IMR-90 (cell line): ENCODE measurements around the gene ABCC3. TPM values are rescaled to one million over a fixed set of nuclear protein-coding genes. Genes with fewer than 3 reads are reported as not detected.

Experiments used
- ATAC-seq: fragments of 200-7000 bp; cut with Tn5 transposase; 2 replicates; pipeline ENCODE4 v1.9.1; 2020; ENCODE audit warnings: low read depth, mild to moderate bottlenecking, moderate library complexity
- BruUV-seq: library from RNA; stranded (reverse); fragments of 400-500 nt; replicated peaks from 2 replicates; lab custom pipeline; 2021; lab: Mats Ljungman, UMichigan
- CTCF ChIA-PET: fragments of 300-600 bp; formaldehyde crosslinking; extraction: SDS; loops from one replicate; lab custom pipeline; 2021; ENCODE audit warnings: antibody characterized with exemption; lab: Yijun Ruan, JAX
- POLR2A ChIA-PET: fragments of 300-600 bp; sonication (Branson Sonifier 250); formaldehyde crosslinking; loops from one replicate; lab custom pipeline; 2022; ENCODE audit warnings: antibody characterized with exemption; ENCODE audit not compliant: unreplicated experiment; lab: Charles Lee
- DNase-seq: peaks from one replicate; pipeline ENCODE4 v3.0.0; 2013
- H2AFZ ChIP-seq: replicated peaks from 2 replicates; pipeline ENCODE3; 2013; ENCODE audit warnings: low read length, mild to moderate bottlenecking; ENCODE audit not compliant: poor library complexity
- H2AK5ac ChIP-seq: 2 replicates; pipeline ENCODE4 v1.6.1; 2013; ENCODE audit warnings: low read depth, low read length, inconsistent platforms
- H2AK9ac ChIP-seq: replicated peaks from 2 replicates; pipeline ENCODE3; 2013; ENCODE audit warnings: mild to moderate bottlenecking, low read depth, low read length, moderate library complexity; ENCODE audit not compliant: poor library complexity
- H2BK120ac ChIP-seq: 2 replicates; pipeline ENCODE4 v1.6.1; 2013; ENCODE audit warnings: low read depth, low read length, inconsistent platforms
- H2BK15ac ChIP-seq: 3 replicates; pipeline ENCODE4 v1.6.1; 2013; ENCODE audit warnings: low read depth, low read length, inconsistent platforms
- H2BK20ac ChIP-seq: 2 replicates; pipeline ENCODE4 v1.6.1; 2013; ENCODE audit warnings: low read depth, mild to moderate bottlenecking, inconsistent platforms, low read length, moderate library complexity
- H2BK5ac ChIP-seq: 2 replicates; pipeline ENCODE4 v1.6.1; 2013; ENCODE audit warnings: mild to moderate bottlenecking, low read depth, low read length, inconsistent platforms; ENCODE audit not compliant: poor library complexity, severe bottlenecking
- H3K14ac ChIP-seq: replicated peaks from 2 replicates; pipeline ENCODE4 v1.6.1; 2013; ENCODE audit warnings: low read depth, low read length, inconsistent platforms
- H3K18ac ChIP-seq: 2 replicates; pipeline ENCODE4 v1.6.1; 2013; ENCODE audit warnings: low read depth, low read length, control low read depth
- H3K23ac ChIP-seq: 2 replicates; pipeline ENCODE4 v1.6.1; 2013; ENCODE audit warnings: low read depth, low read length, inconsistent platforms
- H3K27ac ChIP-seq: 2 replicates; pipeline ENCODE4 v1.5.1; 2013; ENCODE audit warnings: mild to moderate bottlenecking, control low read depth, low read length; ENCODE audit not compliant: insufficient read depth
- H3K27me3 ChIP-seq: 2 replicates; pipeline ENCODE4 v1.6.1; 2013; ENCODE audit warnings: low read length; ENCODE audit not compliant: control insufficient read depth, insufficient read depth
- H3K36me3 ChIP-seq: 2 replicates; pipeline ENCODE4 v1.6.1; 2013; ENCODE audit warnings: low read length, mixed read lengths; ENCODE audit not compliant: control insufficient read depth, insufficient read depth
- H3K4ac ChIP-seq: 2 replicates; pipeline ENCODE4 v1.6.1; 2013; ENCODE audit warnings: low read depth, low read length, inconsistent platforms
- H3K4me1 ChIP-seq: 2 replicates; pipeline ENCODE4 v1.6.1; 2013; ENCODE audit warnings: low read length, mixed read lengths; ENCODE audit not compliant: control insufficient read depth, insufficient read depth
- H3K4me2 ChIP-seq: 2 replicates; pipeline ENCODE4 v1.6.1; 2013; ENCODE audit warnings: low read depth, mild to moderate bottlenecking, control low read depth, low read length, moderate library complexity
- H3K4me3 ChIP-seq: 2 replicates; pipeline ENCODE4 v1.5.1; 2013; ENCODE audit warnings: low read depth, mild to moderate bottlenecking, control low read depth, low read length, moderate library complexity; ENCODE audit not compliant: insufficient read depth
- H3K56ac ChIP-seq: 2 replicates; pipeline ENCODE4 v1.6.1; 2013; ENCODE audit warnings: low read length, inconsistent platforms; ENCODE audit not compliant: insufficient read depth; ENCODE audit errors: extremely low read depth
- H3K79me1 ChIP-seq, 2 experiments: 2 replicates each; pipeline ENCODE4 v1.6.1; 2013; ENCODE audit warnings: low read length in 2 of 2, inconsistent platforms in 1 of 2, low read depth in 1 of 2
- H3K9ac ChIP-seq: 2 replicates; pipeline ENCODE4 v1.6.1; 2013; ENCODE audit warnings: low read depth, low read length, control low read depth
- H3K9me1 ChIP-seq: 2 replicates; pipeline ENCODE4 v1.6.1; 2013; ENCODE audit warnings: low read length, inconsistent platforms; ENCODE audit not compliant: insufficient read depth
- H3K9me3 ChIP-seq: 2 replicates; pipeline ENCODE4 v1.6.1; 2013; ENCODE audit warnings: low read length; ENCODE audit not compliant: control insufficient read depth, insufficient read depth
- H4K20me1 ChIP-seq: 2 replicates; pipeline ENCODE4 v1.6.1; 2013; ENCODE audit warnings: low read length, inconsistent platforms; ENCODE audit not compliant: insufficient read depth
- H4K5ac ChIP-seq: 2 replicates; pipeline ENCODE4 v1.6.1; 2013; ENCODE audit warnings: mild to moderate bottlenecking, low read depth, low read length, control low read depth
- H4K8ac ChIP-seq, 2 experiments: 2 replicates each; pipeline ENCODE4 v1.6.1; 2013; ENCODE audit warnings: low read depth in 2 of 2, low read length in 2 of 2, control low read depth in 1 of 2, inconsistent platforms in 1 of 2
- H4K91ac ChIP-seq: 2 replicates; pipeline ENCODE4 v1.6.1; 2013; ENCODE audit warnings: low read depth, low read length, inconsistent platforms; ENCODE audit not compliant: insufficient read depth
- BHLHE40 ChIP-seq: fragments of 150-350 bp; IDR thresholded peaks from 2 replicates; pipeline ENCODE4 v1.6.1; 2016; ENCODE audit warnings: mild to moderate bottlenecking, low read depth, low read length
- CEBPB ChIP-seq: IDR thresholded peaks from 2 replicates; pipeline ENCODE4 v1.6.1; 2012; ENCODE audit warnings: low read depth, low read length, improper control_type of control experiment
- CHD1 ChIP-seq: IDR thresholded peaks from 2 replicates; pipeline ENCODE4 v1.6.1; 2012; ENCODE audit warnings: low read depth, low read length, improper control_type of control experiment
- FOS ChIP-seq: fragments of 150-350 bp; IDR thresholded peaks from 2 replicates; pipeline ENCODE4 v1.6.1; 2016; ENCODE audit warnings: low read depth, low read length
- MAFK ChIP-seq: IDR thresholded peaks from 2 replicates; pipeline ENCODE4 v1.6.1; 2012; ENCODE audit warnings: low read depth, low read length, improper control_type of control experiment
- MAZ ChIP-seq: IDR thresholded peaks from 2 replicates; pipeline ENCODE4 v1.6.1; 2012; ENCODE audit warnings: low read depth, mild to moderate bottlenecking, low read length, improper control_type of control experiment, moderate library complexity, borderline replicate concordance
- MXI1 ChIP-seq: IDR thresholded peaks from 2 replicates; pipeline ENCODE4 v1.6.1; 2012; ENCODE audit warnings: low read depth, mild to moderate bottlenecking, low read length, moderate library complexity, borderline replicate concordance
- NFE2L2 ChIP-seq: fragments of 150-350 bp; IDR thresholded peaks from 2 replicates; pipeline ENCODE4 v1.6.1; 2016; ENCODE audit warnings: low read depth, mild to moderate bottlenecking, low read length
- POLR2A ChIP-seq: IDR thresholded peaks from 2 replicates; pipeline ENCODE4 v1.6.1; 2012; ENCODE audit warnings: mild to moderate bottlenecking, low read depth, low read length
- RAD21 ChIP-seq: IDR thresholded peaks from 2 replicates; pipeline ENCODE4 v1.6.1; 2012; ENCODE audit warnings: low read length, improper control_type of control experiment
- RCOR1 ChIP-seq: IDR thresholded peaks from 2 replicates; pipeline ENCODE4 v1.6.1; 2012; ENCODE audit warnings: mild to moderate bottlenecking, low read length, improper control_type of control experiment; ENCODE audit not compliant: insufficient replicate concordance
- RFX5 ChIP-seq: IDR thresholded peaks from 2 replicates; pipeline ENCODE4 v1.8.0; 2012; ENCODE audit warnings: low read depth, mild to moderate bottlenecking, low read length, moderate library complexity
- SMC3 ChIP-seq: fragments of 150-350 bp; IDR thresholded peaks from 2 replicates; pipeline ENCODE4 v1.6.1; 2016; ENCODE audit warnings: low read depth, mild to moderate bottlenecking, antibody characterized with exemption, low read length, moderate library complexity
- WGBS, 2 experiments: methylation state at CpG; one replicate each; pipeline versions ENCODE4 v1.1.5 to v1.1.7; 2013; ENCODE audit warnings: missing lambda C conversion rate in 2 of 2; ENCODE audit not compliant: insufficient read length in 1 of 2; ENCODE audit errors: extremely low coverage in 2 of 2; 5-methylcytosine and 5-hydroxymethylcytosine counted together
- dilution Hi-C: fragments of 300-500 bp; cut with HindIII; formaldehyde crosslinking; loops from one replicate; pipeline ENCODE4 v1.14.3; 2018; ENCODE audit warnings: low sequenced_read_pairs; ENCODE audit not compliant: unreplicated experiment
- in situ Hi-C: fragments of 300-500 bp; cut with MboI; formaldehyde crosslinking; loops from 3 replicates; pipeline ENCODE4 v1.14.3; 2019; ENCODE audit warnings: low sequenced_read_pairs, inconsistent platforms, mixed read lengths
- intact Hi-C: fragments of 100-400 bp; cut with micrococcal nuclease; formaldehyde crosslinking; loops from 2 replicates; pipeline ENCODE4 v1.10.0; 2022
- polyA plus RNA-seq, 3 experiments: library from polyadenylated mRNA; depleted of rRNA; stranded (reverse); fragments of >200 nt; gene quantifications; 2 replicates each; pipeline ENCODE4 v1.2.3, GENCODE V29; 2012; ENCODE audit warnings: low replicate concordance in 1 of 3
- total RNA-seq: library from RNA; depleted of rRNA; stranded (reverse); fragments of >200 nt; gene quantifications from 2 replicates; pipeline ENCODE4 v1.2.3, GENCODE V29; 2012
- TF ChIP-seq, protein P1 (sequence below): fragments of 150-350 bp; IDR thresholded peaks from 2 replicates; pipeline ENCODE4 v1.6.1; 2017; ENCODE audit warnings: mild to moderate bottlenecking, antibody characterized with exemption, low read length, low read depth

ABCC3 gene
- total and polyA plus RNA-seq, 2 of the 4 experiments (the other 2 are of a cell fraction) = 3.2 to 6.6 TPM

DNA sequence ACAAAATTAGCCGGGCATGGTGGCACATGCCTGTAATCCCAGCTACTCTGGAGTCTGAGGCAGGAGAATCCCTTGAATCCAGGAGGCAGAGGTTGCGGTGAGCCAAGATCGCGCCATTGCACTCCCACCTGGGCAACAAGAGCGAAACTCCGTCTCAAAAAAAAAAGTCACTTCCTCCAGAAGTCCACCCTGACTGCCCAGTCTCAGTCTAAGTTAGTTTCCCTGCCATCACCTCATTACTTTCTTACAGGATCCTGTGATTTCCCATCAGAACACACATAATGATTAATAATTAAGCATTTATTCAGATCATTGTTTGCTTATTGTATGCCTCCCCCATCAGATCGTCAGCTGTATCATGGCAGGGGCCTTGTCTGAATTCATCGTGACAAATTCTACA, 31.6 kb downstream of the ABCC3 start:
- Histone ChIP-seq H2AFZ (no peak overlapping the region), H4K8ac (no peak overlapping the region), H2BK15ac (no peak overlapping the region), H3K4me3 (no peak overlapping the region), H3K9me1 (peaks cover 34% of the 10 kb centered on the region), H2AK9ac (no peak overlapping the region), H3K23ac (no peak overlapping the region), H3K4ac (no peak overlapping the region), H3K18ac (no peak overlapping the region), H3K36me3 (no peaks in the 10 kb centered on the region), H2BK5ac (no peak overlapping the region), H3K56ac (no peak overlapping the region), H2BK20ac (no peak overlapping the region), H3K79me1 (peaks cover 0 to 15% of the 10 kb centered on the region in 2 experiments; a peak in 2 of 4 replicates), H3K9ac (no peak overlapping the region), H2AK5ac (peak overlapping the region; percentile 73), H4K91ac (no peak overlapping the region; the same call in 1 of the 2 replicates), H3K14ac (no peak overlapping the region), H2BK120ac (no peak overlapping the region), H3K27ac (no peak overlapping the region), H3K4me2 (no peak overlapping the region), H3K9me3 (no peaks in the 10 kb centered on the region), H3K27me3 (no peaks in the 10 kb centered on the region), H4K20me1 (no peaks in the 10 kb centered on the region), H3K4me1 (peaks cover 25% of the 10 kb centered on the region), H4K5ac (no peak overlapping the region)
- intact Hi-C loops = no loop called here
- WGBS, 2 experiments = no CpG with 5 or more reads among the region's 8 CpGs
- TF ChIP-seq, protein P1, sequence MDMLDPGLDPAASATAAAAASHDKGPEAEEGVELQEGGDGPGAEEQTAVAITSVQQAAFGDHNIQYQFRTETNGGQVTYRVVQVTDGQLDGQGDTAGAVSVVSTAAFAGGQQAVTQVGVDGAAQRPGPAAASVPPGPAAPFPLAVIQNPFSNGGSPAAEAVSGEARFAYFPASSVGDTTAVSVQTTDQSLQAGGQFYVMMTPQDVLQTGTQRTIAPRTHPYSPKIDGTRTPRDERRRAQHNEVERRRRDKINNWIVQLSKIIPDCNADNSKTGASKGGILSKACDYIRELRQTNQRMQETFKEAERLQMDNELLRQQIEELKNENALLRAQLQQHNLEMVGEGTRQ = no peak
- TF ChIP-seq RAD21 (no peak), MAZ (no peak), CEBPB (no peak), CHD1 (no peak), NFE2L2 (no peak), SMC3 (no peak), POLR2A (no peak), MAFK (no peak), BHLHE40 (no peak), FOS (no peak), RCOR1 (no peak), MXI1 (no peak), RFX5 (no peak)
- in situ Hi-C loops = no loop called here
- DNase-seq (no peak), ATAC-seq (no peak)
- BruUV-seq = no TSS peak
- CTCF ChIA-PET = no interaction called here
- POLR2A ChIA-PET = no interaction called here
- dilution Hi-C loops = no loop called here
